Panc1 (cell line): ENCODE results near the gene TWIST2. TPM values are rescaled to one million over a fixed set of nuclear protein-coding genes. Genes with fewer than 3 reads are reported as not detected.

Experiments
- ATAC-seq: fragments of 200-7000 bp; cut with Tn5 transposase; 2 replicates; pipeline ENCODE4 v1.9.1; 2020; ENCODE audit warnings: mild to moderate bottlenecking, moderate library complexity
- BruUV-seq: library from RNA; stranded (reverse); fragments of 400-500 nt; replicated peaks from 2 replicates; lab custom pipeline; 2021; lab: Mats Ljungman, UMichigan
- CTCF ChIA-PET: fragments of 300-600 bp; sonication (Branson Sonifier 250); formaldehyde crosslinking; loops from one replicate; lab custom pipeline; 2022; ENCODE audit warnings: antibody characterized with exemption; lab: Charles Lee
- POLR2A ChIA-PET: fragments of 300-600 bp; sonication (Branson Sonifier 250); formaldehyde crosslinking; loops from one replicate; lab custom pipeline; 2022; ENCODE audit warnings: antibody characterized with exemption; lab: Charles Lee
- DNase-seq: peaks from one replicate; pipeline ENCODE4 v3.0.0-alpha.2; 2010; ENCODE audit warnings: low read depth, low spot score
- H3K27ac ChIP-seq: 2 replicates; pipeline ENCODE4 v1.5.1; 2011; ENCODE audit warnings: mild to moderate bottlenecking, low read length, inconsistent platforms
- H3K27me3 ChIP-seq: fragments of 200-500 bp; sonication (Bioruptor generic); 2 replicates; pipeline ENCODE4 v1.6.0; 2014; ENCODE audit warnings: low read length, inconsistent platforms; ENCODE audit not compliant: control insufficient read depth, insufficient read depth
- H3K36me3 ChIP-seq: fragments of 200-500 bp; sonication (Bioruptor generic); 2 replicates; pipeline ENCODE4 v1.5.1; 2014; ENCODE audit warnings: inconsistent platforms, mild to moderate bottlenecking, low read length, moderate library complexity; ENCODE audit not compliant: control insufficient read depth, insufficient read depth
- H3K4me1 ChIP-seq: 2 replicates; pipeline ENCODE4 v1.5.1; 2011; ENCODE audit warnings: inconsistent platforms, mild to moderate bottlenecking, low read length, moderate library complexity; ENCODE audit not compliant: control insufficient read depth, insufficient read depth
- H3K4me3 ChIP-seq, 2 experiments: 2 replicates each; pipeline ENCODE4 v1.5.1; 2011 to 2012; ENCODE audit warnings: low read depth in 2 of 2, low read length in 2 of 2, mild to moderate bottlenecking in 2 of 2, inconsistent platforms in 1 of 2, moderate library complexity in 1 of 2
- H3K9me3 ChIP-seq: fragments of 200-500 bp; sonication (Bioruptor generic); 2 replicates; pipeline ENCODE4 v1.5.1; 2014; ENCODE audit warnings: low read depth, mild to moderate bottlenecking, inconsistent platforms, low read length, moderate library complexity; ENCODE audit not compliant: control insufficient read depth, insufficient read depth
- CTCF ChIP-seq: fragments of 450-650 bp; IDR thresholded peaks from 2 replicates; pipeline ENCODE4 v1.5.1; 2017; ENCODE audit warnings: mild to moderate bottlenecking
- POLR2AphosphoS5 ChIP-seq: IDR thresholded peaks from 2 replicates; pipeline ENCODE4 v1.6.1; 2012; ENCODE audit warnings: mild to moderate bottlenecking, low read depth, low read length, moderate library complexity
- REST ChIP-seq, 2 experiments: IDR thresholded peaks; 2 replicates each; pipeline ENCODE4 v1.6.1; 2011 to 2012; ENCODE audit warnings: low read depth in 2 of 2, control low read depth in 1 of 2, low read length in 1 of 2, mild to moderate bottlenecking in 1 of 2, moderate library complexity in 1 of 2; ENCODE audit not compliant: insufficient read depth in 1 of 2
- SIN3A ChIP-seq: IDR thresholded peaks from 2 replicates; pipeline ENCODE4 v1.6.1; 2012; ENCODE audit warnings: low read depth, mild to moderate bottlenecking, low read length, moderate library complexity, borderline replicate concordance; ENCODE audit not compliant: insufficient read depth
- TCF7L2 ChIP-seq: IDR thresholded peaks from 2 replicates; pipeline ENCODE4 v1.6.1; 2011; ENCODE audit warnings: mild to moderate bottlenecking, low read depth, low read length, inconsistent platforms
- in situ Hi-C: cut with HindIII; loops from 2 replicates; pipeline ENCODE4 v1.10.0; 2016; ENCODE audit warnings: low sequenced_read_pairs, low pct_unique_long_range_greater_than_20kb
- intact Hi-C: fragments of 100-400 bp; cut with micrococcal nuclease; formaldehyde crosslinking; loops from one replicate; pipeline ENCODE4 v1.10.0; 2022; ENCODE audit not compliant: unreplicated experiment
- total RNA-seq: library from RNA; stranded (reverse); gene quantifications from one replicate; pipeline ENCODE4 v1.2.1, GENCODE V29; 2021; ENCODE audit not compliant: unreplicated experiment

The TWIST2 gene
- total RNA-seq, 1 experiment from 2014 or later: 4.2 TPM

GRCh38 chr2:238872628-238873380 is 24.9 kb downstream of the TWIST2 start:
- no TSS peak for BruUV-seq
- ATAC-seq (no peak), DNase-seq (no peak)
- Histone ChIP-seq H3K4me1 (peaks cover 19% of the 10 kb centered on the region), H3K4me3 (no peak overlapping the region), H3K27ac (no peak overlapping the region), H3K9me3 (no peaks in the 10 kb centered on the region), H3K36me3 (no peaks in the 10 kb centered on the region), H3K27me3 (no peaks in the 10 kb centered on the region)
- POLR2A ChIA-PET: no interaction called here
- intact Hi-C loops (no loop called here), in situ Hi-C loops (no loop called here)
- TF ChIP-seq SIN3A: no peak
- TF ChIP-seq CTCF: no peak
- no peak for TF ChIP-seq TCF7L2
- no peak for TF ChIP-seq POLR2AphosphoS5
- no peak for TF ChIP-seq REST (IDR thresholded peaks at IDR 0.05; ENCODE audit: insufficient read depth in 1 of 2, low read depth in 2 of 2, low read length in 1 of 2)
- CTCF ChIA-PET: no interaction called here

- DNase-seq: no peak
- BruUV-seq: no TSS peak
- Histone ChIP-seq H3K4me3 (no peak overlapping the region), H3K27ac (no peak overlapping the region), H3K36me3 (no peaks in the 10 kb centered on the region), H3K27me3 (no peaks in the 10 kb centered on the region), H3K9me3 (no peaks in the 10 kb centered on the region), H3K4me1 (peaks cover 13% of the 10 kb centered on the region)
- ChIA-PET CTCF (no interaction called here), POLR2A (no interaction called here)
- ATAC-seq: no peak
- intact Hi-C loops: no loop called here
- in situ Hi-C loops: no loop called here
- TF ChIP-seq REST (IDR thresholded peaks at IDR 0.05; ENCODE audit: insufficient read depth in 1 of 2, low read depth in 2 of 2, low read length in 1 of 2) (no peak), POLR2AphosphoS5 (no peak), SIN3A (no peak), TCF7L2 (no peak), CTCF (no peak)
These were observed 25.5 kb downstream of the TWIST2 start for GRCh38 chr2:238873381-238873801.
